Measurements from ENCODE around the gene ANGEL1.

DNA sequence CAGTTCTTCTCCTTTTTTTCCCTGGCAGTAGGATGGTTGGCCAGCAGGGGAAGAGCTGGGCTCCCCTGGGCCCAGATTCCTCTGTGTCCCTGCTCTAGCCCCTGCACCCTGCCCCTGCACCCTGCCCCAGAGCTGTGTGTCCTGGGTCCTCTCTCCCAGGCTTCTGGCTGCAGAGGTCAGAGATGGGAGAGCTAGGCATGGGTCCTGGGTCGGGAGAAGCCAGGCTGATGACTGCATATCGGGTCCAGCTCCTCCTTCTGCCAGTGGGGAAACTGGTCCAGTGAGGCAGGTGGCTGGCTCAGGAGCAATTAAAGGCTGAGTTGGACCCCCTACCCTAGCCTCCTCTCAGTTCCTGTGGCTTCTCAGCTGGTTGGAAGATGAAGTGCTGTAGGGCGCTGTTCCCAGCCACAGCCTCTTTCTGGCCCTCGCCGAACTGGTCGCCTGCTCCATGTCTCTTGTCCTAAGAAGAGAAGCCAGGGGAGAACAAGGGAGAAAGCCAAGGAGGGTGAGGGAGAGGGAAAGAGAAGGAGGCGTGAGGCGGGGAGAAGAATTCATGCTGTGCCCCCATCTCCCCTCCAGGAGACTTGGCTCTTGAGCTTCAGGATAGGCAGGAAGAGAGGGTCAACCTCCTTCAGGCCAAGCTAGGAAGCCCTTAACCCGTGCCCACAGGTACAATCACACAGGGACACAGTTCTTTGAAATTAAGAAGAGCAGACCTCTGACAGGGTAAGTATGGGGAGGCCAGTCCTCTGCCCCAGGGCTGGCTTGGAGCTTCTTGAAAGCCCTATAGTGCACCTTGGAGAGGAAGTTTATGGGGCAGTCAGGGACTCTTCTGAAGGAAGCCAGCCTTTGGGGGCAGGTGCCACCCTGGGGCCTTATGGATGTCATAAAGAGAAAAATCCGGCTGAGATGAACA, 41.9 kb downstream of the ANGEL1 start:
- TF ChIP-seq, protein P1, sequence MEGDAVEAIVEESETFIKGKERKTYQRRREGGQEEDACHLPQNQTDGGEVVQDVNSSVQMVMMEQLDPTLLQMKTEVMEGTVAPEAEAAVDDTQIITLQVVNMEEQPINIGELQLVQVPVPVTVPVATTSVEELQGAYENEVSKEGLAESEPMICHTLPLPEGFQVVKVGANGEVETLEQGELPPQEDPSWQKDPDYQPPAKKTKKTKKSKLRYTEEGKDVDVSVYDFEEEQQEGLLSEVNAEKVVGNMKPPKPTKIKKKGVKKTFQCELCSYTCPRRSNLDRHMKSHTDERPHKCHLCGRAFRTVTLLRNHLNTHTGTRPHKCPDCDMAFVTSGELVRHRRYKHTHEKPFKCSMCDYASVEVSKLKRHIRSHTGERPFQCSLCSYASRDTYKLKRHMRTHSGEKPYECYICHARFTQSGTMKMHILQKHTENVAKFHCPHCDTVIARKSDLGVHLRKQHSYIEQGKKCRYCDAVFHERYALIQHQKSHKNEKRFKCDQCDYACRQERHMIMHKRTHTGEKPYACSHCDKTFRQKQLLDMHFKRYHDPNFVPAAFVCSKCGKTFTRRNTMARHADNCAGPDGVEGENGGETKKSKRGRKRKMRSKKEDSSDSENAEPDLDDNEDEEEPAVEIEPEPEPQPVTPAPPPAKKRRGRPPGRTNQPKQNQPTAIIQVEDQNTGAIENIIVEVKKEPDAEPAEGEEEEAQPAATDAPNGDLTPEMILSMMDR (IDR thresholded peaks at IDR 0.05; ENCODE audit: poor library complexity), result no peak
- TF ChIP-seq EZH2phosphoT487 (IDR thresholded peaks at IDR 0.05; ENCODE audit: low read depth, severe bottlenecking, unreplicated experiment) (no peak), EZH2 (IDR thresholded peaks at IDR 0.05; ENCODE audit: borderline replicate concordance) (no peak)
